Measurements from ENCODE around the gene TRHDE.

Gene TRHDE

DNA sequence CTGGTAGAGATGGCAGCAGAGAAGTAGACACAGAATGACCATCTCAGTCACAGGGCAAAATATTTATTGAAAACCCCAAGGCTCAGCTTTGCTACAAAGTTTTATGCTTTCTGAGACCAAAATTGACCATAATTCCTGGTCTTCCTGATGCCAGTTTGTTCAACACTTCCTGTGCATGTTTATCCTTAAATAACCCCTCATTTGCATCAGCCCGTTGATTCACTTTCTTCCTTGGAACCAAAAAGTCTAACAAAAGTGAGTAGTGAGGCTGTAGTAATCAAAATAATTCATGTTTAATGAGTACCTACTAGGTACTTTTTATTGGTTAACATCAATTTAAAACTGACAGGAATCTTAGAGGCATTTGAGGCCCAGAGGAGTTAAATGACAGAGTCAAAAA, 51.7 kb downstream of the TRHDE start:
- DNase-seq (ENCODE audit: low read depth): no peak

DNA sequence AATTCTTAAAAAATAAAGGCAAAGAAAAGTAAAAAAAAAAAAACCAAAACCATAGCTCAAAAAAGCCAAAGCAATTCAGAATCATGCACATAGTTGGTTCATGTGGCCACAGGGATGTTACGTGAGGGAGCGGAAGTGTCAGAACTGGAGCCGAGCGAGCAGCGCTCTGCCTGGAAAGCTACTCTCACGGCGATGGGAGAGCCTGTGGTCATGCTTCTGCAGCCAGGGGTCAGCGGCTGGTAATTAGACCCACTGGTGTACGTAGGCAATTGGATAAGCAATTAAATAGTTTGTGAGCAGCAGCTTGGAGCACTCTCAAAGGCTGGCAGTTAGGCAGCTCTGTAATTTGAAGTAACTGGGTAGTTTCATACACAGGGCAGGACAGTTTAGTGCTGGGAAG, 58.1 kb downstream of the TRHDE start:
- DNase-seq (ENCODE audit: low read depth): no peak

DNA sequence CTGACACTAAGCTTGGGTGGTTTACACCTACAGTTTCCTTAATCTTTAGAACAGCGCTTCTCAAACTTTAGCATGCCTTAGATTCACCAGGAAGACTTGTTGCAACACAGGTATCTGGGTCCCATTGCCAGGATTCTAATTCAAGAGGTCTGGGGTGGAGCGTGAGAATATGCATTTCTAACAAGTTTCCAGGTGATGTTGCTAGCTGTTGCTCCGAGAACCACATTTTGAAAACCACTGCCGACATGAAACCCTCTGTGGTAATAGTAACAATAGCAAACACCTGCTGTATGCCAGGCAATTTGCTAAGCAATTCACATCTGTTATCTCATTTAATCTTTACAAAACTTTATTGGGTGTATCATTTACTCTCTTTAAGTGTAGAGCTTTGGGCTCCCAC, 58.6 kb downstream of the TRHDE start:
- no peak for DNase-seq (ENCODE audit: low read depth)

DNA sequence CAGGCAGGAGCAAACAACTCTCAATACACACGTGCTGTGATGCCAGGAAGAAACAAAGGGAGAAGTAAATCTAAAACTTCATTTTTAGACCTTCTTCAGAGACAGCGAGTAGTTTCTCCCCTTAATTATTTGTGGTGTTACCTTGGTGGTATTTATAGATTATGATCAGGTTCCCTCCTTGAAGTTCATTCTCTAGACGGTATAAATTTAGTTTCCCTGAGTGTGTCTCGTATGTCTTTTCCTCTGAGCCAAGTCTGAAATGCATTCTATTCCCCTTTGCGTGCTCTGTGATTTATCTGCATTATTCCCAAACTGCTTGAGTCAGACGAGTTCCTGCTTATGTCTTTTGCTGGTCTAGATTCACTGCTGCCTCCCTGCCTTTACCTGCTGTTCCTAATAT, 65.2 kb downstream of the TRHDE start:
- no peak for DNase-seq (ENCODE audit: low read depth)

DNA sequence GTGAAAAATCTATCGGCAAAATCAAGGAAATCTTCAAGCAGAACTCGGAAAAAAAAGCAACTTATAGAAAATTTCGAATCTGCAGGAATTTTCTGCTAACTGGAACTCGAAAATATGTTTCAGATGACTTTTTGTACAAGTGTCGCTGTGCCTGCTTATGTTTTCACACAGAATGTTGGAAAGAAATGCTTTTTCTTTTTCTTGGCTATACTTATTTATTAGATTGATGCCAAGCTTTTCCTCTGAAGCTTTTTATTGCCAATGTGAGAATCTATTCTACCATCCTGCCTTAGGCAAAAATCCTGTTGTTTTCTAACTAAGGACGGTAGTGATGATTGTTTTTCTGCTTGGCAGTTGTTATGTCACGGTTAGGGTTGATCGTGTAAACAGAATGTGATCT, 65.8 kb downstream of the TRHDE start:
- DNase-seq (ENCODE audit: low read depth): no peak

DNA sequence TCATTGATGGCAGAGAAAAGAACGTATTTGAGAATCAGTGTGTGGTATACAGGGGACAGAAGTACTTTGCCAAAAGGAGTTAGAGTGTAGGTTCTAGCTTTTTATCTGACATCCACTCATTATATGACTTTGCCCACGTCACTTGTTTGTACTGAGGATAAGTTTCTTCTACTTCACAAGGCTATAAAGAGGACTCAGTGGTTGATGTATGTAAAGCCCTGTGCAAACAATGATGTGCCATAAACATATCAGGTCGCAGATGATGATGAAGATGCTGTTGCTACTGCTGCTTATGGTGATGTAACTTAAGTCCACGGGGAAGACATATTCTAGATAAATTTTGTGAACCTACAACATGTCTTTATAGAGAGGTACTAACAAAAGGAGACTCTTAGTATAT, 66.3 kb downstream of the TRHDE start:
- DNase-seq (ENCODE audit: low read depth): no peak

DNA sequence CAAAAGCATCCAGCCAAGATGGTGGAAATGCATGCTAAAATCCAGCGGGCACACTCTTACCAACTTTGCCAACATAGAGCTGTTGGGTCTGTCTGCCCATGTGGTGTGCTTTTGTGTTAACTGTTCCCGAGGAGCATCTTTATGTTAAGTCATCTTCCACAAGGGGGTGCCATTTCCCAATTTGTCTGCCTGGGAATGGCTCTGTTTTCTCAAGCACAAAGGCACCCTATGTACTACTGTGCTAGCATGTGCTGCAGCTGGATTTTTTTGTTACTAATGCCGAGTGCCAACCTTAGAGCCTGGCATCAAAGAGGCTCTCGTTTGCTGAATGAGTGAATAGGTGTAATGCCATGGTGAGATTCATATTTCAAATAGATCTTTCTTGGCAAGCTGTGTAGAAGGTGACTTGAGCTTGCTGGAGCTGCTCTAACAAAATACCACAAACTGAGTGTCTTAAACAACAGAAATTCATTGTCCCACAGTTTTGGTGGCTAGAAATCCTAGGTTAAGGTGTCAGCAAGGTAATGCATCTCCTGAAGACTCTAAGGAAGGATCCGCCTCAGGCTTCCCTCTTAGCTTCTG, 74.3 kb downstream of the TRHDE start:
- DNase-seq (ENCODE audit: low read depth): peak; percentile 1

DNA sequence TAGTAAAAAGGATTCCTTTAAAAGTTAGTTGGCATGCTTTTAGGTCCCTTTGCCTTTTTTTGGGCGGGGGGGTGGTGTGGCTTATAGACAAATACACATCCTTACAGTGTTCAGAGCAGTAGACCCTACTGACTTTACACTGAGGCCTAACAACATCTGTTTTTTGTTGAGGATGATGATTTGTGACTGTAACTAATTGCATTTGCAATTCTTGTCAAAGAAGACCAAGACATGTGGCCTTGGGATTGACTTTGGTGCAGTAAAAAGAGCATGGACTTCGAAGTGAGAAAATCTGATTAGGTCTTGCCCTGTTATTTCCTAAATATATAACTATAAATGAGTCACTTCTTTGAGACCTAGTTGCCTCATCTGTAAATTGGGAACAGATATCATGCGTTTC, 77.3 kb downstream of the TRHDE start:
- no peak for DNase-seq (ENCODE audit: low read depth)

DNA sequence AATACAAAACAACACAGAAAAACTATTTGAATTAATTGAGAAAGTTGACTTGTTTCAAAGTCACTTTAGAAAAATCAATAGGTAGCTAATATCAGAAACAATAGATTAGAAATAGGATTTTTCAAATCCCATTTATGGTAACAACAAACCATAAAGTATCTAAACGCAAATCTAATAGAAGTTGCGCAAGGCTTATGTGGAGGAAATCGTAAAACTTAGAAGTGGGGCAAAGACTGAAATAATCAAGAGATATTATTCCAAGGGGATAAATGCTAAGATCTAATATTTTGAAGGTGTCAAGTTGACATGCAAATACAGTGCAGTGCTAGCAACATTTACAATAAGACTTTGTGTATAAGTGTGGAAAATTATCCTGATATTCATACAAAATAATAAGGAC, 87.2 kb downstream of the TRHDE start:
- DNase-seq (ENCODE audit: low read depth): no peak

DNA sequence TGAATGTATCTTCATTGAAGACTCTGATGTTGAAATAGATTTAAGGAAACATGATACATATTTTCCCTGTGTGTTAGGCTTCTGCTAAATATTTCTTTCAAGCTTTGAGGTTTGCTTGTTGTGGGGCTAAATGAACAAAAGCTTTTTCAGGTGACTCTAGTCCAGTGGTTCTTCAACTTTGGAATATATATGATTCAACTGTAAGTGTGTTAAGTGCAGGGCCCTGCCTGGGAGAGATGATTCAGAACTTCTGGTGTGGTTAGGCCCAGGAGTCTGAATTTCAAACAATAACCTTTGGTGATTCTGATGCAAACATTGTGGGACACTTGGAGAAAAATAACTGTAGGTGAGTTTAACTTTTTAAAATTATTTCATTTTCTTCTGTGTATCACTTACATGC, 93.0 kb downstream of the TRHDE start:
- no peak for DNase-seq (ENCODE audit: low read depth)

DNA sequence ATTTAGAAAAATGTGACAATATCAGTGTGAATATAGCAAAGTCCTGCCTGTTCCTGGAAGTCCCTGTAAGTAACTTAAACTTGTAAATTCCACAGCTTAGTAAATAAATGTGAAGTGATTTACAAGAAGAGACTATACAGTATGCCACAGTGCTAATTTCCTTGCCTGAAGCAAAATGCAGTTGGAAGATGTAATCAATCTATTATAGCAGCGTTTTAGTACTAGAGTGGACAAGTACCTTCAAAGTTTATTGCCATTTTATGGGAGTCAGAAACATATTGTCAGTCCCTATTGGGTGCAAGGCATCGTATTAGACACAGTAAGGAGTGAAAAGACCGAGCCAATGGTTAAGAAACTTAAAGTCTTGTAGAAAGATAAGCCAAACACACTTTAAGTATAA, 94.1 kb downstream of the TRHDE start:
- no peak for DNase-seq (ENCODE audit: low read depth)

DNA sequence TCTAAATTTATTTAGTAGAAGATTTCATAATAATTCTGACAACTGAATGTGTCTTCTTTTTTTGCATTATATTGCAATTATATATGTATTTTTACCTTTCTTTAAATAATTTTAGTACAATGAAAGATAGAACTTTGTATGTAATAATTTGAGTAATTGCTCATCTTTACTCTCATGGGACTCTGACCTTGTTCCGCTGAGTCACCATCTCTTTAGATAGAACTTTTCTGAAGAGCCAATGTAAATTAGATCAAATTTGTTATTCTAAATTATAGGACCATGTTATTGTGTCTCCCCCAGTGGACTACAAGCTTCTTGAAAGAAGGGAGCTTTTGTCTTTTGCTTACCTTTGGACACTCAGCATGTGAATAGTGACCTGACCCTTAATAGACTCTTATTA, 96.1 kb downstream of the TRHDE start:
- no peak for DNase-seq (ENCODE audit: low read depth)

DNA sequence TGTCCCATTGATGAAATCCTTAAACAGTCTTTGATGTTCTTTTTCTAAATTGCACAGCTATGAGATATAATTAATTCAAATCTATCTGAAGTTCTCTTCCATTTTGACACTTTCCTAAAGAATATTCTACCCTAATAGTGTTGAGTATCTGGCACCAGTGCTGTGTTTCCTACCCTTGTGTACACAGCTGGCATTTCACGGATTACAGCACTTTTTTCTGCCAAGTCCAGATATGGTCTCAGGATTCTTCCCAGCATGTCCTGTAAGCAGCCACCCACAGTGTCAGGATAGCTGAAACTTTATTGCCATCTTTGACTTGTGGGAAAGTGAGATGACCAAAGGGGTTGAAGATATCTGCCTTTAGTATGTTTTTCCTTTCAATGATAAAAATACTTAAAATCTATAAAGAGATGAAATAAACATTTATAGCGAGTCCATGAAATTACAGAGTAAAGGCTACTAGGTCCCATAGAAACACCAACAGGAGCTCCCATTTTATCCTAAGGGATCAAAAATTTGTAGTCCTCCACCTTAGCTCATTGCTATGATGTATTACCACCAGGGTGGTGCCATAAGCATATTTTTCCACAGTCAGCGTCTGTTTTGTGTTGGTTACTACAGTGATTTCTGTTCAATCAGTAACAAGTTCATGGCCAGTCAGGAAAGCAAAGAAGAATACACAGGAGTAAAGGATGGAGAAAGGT, 96.7 kb downstream of the TRHDE start:
- DNase-seq (ENCODE audit: low read depth): no peak

DNA sequence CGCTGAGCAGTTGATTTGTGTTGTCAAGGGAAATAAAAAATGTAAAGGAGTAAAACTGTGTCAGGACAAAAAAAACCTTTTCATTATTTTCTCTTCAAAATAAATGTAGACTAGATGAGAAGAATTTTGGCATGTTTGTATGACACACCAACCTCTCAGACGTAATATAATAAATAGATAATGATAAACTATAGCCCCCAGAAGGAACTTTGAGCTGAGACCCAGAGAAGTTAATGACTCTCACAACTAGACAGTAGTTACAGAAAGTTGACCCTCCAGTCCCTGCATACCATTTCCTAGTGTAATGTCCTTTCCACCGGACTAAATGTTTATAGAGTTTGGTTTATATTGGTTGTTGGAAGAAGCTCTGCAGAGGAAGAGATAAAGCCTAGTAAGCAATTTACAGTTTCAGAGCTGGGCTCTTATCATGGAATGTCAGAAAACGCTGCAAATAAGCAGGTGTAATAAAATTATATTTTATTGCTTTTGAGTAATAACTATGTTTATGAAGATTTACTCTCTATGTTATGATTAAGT, 97.3 kb downstream of the TRHDE start:
- no peak for DNase-seq (ENCODE audit: low read depth)

DNA sequence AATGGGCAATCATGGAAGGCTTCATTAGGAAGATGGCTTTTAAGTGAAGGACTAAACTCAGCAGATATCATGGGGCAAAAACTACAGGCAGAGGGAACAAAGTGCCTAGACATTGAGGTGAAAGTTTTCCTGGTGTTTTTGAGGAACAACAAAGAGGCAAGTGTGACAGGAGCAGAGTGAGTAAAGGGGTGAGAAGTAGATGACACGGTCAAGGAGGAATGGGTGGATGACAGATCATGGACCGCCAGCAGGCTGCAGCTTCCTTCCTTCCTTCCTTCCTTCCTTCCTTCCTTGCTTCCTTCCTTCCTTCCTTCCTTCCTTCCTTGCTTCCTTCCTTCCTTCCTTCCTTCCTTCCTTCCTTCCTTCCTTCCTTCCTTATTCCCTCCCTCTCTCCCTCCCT, 108.3 kb downstream of the TRHDE start:
- DNase-seq (ENCODE audit: low read depth): no peak

DNA sequence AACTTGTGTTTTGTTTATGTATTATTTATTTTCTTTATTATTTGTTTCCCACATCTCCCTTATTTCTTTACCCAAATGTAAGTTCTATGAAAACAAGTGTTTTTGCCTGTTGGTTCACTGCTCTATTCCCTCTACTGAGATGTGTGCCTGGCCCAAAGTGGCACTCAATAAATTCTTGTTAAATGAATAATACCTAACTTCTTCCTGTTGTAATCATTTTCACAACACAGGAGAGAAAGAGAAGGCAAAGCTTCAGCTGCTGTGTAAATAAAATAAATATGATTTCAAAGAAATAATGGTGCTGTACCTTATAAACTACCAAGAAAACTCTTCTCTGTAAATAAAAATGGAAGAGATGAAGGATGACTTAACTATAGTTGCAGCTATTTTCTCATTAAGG, 116.2 kb downstream of the TRHDE start:
- DNase-seq (ENCODE audit: low read depth): no peak

DNA sequence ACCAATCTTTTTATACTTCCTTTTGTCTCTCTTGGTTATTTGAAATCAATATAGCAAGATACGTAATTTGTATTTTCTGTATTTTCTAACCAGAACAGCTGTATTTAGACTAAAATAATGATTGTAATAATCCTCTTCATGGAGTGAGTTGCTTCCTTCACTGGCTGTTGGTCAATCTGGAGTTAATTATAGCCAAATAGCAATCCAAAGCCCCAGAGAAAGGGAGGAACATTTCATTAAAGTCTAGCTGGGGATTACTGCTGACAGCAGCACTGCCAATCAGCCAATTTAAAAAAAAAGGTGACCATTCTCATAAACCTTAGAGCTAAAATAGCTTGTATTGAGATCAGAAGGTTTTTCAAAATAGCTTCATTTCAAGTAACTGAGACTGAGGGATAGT, 118.0 kb downstream of the TRHDE start:
- DNase-seq (ENCODE audit: low read depth): no peak

DNA sequence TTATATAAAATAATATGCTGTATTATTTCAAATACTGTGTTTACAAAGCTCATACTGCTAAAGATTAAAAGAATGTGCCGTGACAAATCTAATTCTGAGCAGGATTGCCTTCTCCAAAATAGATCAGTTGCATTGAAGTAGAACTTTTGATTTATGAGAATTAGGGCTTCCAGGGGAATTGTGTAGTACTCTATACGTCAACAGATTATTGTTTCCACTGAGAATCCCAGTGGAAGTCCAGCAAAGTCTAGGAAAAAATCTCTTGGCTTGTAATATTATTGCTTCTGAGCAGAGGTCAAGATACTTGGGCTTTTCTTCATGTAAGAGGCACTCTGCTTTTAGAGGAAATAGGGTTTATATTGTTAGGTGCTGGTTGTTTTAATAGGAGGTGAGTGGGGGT, 133.9 kb downstream of the TRHDE start:
- DNase-seq (ENCODE audit: low read depth): no peak

DNA sequence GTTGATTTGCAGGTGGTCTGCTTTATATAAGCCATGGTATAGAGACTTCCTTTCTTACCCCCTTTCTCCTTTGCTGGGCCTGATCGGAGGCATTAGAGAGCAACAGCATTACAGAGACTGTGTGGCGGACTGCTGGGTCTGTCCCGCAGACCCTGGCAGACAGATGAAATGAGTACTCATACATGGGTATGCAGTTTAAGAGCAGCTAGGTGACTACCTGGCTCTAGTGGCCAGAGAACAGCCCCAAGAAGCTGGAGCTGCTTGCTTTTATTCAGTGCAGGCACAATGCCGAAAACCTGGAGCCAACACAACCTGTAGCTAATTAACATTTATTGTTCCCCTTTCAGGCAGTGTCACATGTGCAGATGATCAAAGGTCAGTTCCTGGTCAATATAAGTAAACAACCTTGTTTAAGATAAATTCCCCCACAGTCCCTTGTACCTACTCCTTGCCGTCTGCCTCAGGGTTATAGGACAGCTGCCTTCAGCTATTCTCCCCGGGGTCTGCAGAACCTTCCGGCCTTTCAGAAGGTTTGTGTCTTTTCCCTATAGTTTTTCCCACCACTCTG, 160.0 kb downstream of the TRHDE start:
- DNase-seq (ENCODE audit: low read depth): no peak

DNA sequence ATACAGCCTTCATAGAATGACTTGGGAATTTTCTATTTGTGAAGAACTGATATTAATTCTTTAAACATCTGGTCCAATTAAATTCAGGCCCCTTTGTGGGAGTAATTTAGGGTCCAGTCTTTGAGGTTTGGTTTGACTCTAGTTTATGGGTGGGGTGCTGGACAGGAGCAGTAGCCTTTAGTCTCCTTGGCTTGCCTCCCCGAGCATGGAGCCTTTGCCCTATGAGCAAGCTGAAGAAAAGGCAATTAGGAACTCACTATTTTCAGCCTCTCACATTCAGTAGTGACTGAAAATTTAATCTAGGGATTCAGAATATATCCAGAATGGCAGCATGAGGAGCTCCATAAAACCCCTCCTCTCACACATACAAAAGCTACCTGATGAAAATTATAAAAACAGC, 161.1 kb downstream of the TRHDE start:
- no peak for DNase-seq (ENCODE audit: low read depth)

DNA sequence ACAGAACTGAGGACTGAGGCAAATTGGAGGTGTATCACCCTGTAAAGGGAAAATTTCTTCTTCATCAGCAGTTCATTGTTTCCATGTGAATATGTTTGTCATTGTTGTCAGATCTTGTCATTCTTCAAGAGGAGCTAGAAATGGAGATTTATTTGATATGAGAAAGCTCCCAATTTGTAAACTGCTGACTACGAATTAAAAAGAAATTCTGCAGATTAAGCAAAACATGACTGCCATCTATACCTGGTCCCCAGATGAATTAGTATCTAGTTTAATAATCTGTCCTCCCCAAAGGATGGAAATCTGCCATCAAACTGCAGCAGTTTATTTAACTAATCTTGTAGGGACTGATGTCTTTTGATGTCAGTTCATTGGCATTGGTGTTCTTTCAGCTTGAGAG, 162.8 kb downstream of the TRHDE start:
- DNase-seq (ENCODE audit: low read depth): no peak

DNA sequence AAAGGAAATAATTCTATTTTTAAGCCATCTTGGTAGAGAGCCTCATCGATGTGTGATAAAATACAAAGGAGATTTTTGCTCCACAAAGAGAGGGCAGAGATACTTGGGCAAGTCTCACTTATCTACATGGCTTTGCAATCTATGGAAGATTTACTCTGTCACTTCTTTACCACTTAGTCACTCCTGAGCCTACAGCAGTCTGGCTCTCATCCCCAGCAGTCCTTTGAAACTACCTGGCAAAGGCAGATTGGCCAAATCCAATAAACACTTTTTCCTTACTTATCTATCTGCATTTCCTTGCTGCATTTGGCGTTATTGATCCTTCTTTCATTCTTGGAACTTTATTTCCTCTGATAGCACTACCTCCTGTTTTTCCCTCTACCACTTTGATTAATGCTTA, 170.0 kb downstream of the TRHDE start:
- no peak for DNase-seq (ENCODE audit: low read depth)

DNA sequence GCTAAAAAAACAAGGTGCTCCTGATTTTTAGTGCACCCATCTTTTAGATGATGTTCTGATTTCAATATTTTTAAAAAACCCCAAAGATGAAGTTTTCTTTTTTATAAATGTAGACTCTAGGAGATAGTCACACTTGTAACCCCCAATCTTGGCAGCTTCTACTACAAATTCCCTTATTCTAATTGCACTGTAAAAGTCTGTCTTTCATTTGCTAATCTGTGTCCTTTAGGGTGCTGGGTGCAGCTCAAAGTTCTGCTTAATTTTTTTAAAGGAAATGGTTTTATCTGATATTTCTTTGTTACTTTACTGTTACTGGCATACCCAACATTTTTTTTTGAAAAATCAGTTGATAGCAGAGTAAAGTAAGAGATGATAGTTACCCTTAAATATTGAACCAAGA, 172.0 kb downstream of the TRHDE start:
- DNase-seq (ENCODE audit: low read depth): no peak

DNA sequence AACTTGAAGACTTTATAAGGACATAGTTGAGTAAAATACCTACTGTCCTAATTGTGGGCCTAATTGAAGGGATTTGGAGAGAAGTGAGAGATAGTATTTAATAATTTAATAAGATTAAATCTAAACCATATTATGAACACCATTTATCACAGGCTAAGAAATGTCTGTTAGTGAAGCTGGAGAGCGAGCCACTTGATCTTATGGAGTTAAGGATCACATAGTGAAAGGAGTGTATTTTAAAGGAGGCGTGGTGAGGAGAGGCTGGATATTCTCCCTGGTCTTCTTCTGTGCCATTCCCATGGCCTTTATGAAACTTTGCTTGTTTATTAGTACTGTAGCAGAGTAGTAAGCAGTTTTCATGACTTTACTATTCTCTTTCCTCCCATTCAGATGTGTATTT, 172.4 kb downstream of the TRHDE start:
- DNase-seq (ENCODE audit: low read depth): no peak
